Measurements from ENCODE around the gene DNAH6.

- TF ChIP-seq CTCF (IDR thresholded peaks at IDR 0.05) (no peak), POLR2A (IDR thresholded peaks at IDR 0.05) (no peak)
Observed at GRCh38 chr2:84766791-84767190, 250.5 kb downstream of the DNAH6 start.

All from esophagus squamous epithelium (tissue), 4 donors.